ENCODE measurements around the gene BLNK. TPM values are rescaled to one million over a fixed set of nuclear protein-coding genes. Genes with fewer than 3 reads are reported as not detected.

BLNK gene
- polyA plus RNA-seq, 3 donors: 36.9 to 59.3 (median 47.2) TPM

DNA sequence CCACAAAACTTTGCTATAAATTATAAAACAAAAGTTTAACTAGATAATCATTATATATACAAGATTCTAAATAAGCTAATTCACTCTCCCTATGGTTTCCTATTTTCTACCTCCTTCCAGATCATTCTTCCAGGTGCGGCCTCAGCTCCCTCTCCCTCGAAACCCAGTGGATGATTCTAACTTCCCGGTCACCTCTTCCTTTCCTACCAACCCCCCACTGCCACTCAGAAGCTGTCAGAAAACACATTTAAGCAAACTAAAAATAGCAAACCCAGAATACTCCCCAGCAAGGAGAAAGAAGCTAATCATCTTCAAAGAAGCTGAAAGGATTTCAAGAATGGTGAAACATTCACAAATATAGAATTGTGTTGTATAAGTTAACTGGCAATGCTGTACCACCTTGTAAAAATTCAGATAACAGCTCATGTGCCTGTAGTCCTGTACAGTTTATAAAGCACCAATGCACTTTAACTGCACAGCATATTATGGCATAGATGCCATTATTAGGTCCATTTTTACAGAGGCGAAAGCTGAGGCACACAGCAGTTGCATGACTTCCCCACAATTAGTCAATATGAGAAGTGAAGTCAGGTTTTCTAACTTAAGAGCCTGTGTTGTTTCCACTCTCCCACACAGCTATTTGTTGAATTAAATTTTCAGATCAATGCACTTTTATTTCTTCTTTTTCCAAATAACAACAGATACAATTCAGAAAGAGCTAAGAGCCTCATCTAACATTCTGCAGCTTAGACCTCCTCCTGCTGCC, 19.2 kb upstream of the BLNK start:
- no peak for DNase-seq

- DNase-seq: no peak
Observed at GRCh38 chr10:96289218-96289910, 18.0 kb upstream of the BLNK start.

GRCh38 chr10:96288151-96288621, 16.8 kb upstream of the BLNK start:
- no peak for DNase-seq

DNA sequence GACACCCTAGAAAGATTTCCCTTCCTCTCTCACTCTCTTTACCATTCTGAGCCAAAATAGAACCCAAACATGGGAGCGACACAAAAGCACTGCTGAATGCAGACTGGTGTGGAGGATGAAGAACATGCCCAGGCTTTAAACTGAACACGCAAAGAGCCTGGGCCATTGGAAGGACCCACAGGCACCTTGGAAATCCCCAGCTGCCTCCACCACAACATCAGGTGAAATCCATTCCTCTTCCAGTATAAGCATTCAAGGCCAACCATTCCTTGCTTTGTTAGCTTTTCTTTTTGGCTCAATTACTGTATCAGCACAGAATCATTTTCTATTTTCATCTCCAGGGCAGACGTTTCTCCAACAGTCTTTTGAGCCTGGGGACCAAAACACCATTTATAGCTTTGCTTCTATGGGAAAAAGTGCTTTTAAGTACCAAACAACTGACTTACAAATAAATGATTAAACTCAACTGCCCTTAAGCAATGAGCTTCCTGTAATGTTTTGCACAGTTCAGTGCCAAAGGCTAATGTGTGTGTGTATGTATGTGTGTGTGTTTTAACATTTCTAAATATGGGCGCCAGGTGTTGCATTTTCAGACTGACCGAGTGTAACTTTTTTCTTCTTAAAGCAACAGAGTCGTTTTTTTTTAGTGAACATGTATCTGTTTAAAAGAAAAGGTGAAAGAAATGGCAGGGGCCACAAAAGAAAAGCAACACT, 16.2 kb upstream of the BLNK start:
- peak; percentile 85 for DNase-seq

DNA sequence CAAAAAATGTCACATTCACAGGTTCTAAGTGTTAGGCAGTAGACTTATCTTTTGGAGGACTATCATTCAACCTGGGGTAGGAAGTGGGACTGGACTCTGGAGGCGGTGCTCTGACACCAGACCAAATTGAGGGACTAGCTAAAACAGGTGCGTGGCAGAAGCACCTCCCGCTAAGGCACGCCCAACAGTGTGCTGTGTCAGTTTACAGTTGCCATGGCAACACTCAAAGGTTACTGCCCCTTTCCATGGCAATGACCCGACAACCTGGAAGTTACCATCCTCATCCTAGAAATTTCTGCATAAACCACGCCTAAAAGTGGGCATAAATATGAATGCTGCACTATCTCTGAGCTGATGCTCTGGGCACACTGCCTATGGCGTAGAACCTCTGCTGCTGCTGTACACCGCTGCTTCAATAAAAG, 14.0 kb upstream of the BLNK start:
- no peak for DNase-seq

DNA sequence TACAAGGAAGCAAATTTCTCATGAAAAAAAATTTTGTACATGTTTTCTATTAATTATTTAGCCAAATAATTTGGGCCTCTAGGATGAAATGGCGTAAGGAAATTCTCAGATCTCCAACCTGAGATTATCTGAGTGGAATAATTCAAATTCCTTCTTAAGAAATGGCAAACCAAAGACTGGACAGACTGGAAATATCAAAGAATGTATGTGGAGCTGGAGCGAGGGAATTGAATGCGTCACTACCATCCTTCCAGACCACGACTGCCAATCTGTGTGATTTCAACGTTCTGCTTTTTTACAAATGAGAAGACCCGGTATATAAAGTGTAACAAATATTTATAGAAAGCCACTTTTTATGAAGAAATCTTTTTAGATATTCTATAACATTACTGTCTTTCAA, 12.4 kb upstream of the BLNK start:
- DNase-seq: peak; percentile 43

DNA sequence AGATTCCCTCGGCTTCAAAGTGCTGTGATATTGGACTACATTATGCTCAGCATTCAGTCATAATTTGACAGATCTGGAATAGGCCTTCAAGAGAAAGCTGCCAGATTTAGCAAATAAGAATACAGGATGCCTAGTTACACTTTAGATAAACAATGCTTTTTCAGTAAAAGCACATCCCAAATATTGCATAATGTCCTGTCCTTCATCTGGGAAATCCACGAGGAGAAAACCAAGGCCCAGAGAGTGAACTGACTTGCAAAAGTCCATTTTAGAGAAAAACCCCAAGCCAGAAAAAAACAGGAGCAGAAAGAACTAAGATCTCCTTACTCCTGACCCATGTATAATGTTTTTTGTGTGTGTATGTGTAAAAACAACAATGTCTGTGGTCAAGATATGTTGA, 12.0 kb upstream of the BLNK start:
- DNase-seq: no peak

GRCh38 chr10:96281444-96282029, 10.2 kb upstream of the BLNK start:
- no peak for DNase-seq

DNA sequence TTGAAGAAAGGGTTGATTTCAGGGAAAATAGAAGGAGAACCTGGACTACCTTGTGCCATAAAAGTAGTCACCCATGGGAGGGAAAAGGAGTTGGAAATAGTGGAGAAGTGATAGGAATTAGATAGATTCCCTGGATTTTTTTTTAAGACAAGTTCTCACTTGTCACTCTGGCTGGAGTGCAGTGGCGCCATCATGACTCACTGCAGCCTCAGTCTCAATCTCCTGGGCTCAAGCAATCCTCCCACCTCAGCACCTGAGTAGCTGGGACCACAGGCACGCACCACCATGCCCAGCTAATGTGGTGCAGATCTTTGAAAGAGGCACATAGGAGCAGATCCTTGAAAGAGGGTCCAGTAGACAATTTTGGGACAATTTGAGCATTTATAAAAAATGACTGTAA, 9.5 kb upstream of the BLNK start:
- no peak for DNase-seq

GRCh38 chr10:96279191-96279641, 7.8 kb upstream of the BLNK start:
- no peak for DNase-seq

GRCh38 chr10:96276831-96277230, 5.5 kb upstream of the BLNK start:
- DNase-seq: no peak

GRCh38 chr10:96276426-96276825, 5.1 kb upstream of the BLNK start:
- no peak for DNase-seq

- DNase-seq: no peak
Observed at GRCh38 chr10:96275685-96276418, 4.5 kb upstream of the BLNK start.

GRCh38 chr10:96272316-96273280, 1.2 kb upstream of the BLNK start:
- no peak for DNase-seq

- DNase-seq: no peak
Observed at GRCh38 chr10:96270571-96270970, 798 bp downstream of the BLNK start.

GRCh38 chr10:96269438-96270300, 1.7 kb downstream of the BLNK start:
- no peak for DNase-seq

DNA sequence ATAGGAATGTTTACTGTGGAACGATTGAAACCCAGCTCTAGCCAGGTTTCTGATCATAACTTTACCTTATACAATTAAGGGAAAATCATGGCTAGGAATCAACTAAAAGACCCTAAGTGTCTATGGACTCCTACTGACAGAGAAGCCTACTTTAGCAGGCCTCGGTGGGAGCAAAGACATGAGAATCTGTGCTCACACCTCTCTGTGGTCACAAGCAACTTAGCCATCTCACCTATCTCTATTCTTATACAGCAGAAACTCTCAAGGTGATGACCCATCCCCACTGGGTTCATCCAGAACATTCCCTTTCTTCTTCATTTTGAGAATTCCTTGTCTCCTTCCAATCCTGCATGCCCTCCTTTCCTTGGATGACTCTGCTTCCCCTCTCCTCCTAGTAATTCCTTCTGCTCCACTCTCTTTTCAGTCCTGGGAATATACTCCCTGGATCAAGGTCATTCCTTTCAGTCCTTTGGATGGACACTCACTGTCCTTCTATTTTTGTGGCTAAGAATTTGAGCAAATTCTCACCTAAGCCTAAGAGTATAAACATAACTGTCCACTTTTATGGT, 2.9 kb downstream of the BLNK start:
- no peak for DNase-seq

GRCh38 chr10:96267234-96267705, 4.1 kb downstream of the BLNK start:
- no peak for DNase-seq
